ENCODE measurements around the gene EOLA2. TPM values are rescaled to one million over a fixed set of nuclear protein-coding genes. Genes with fewer than 3 reads are reported as not detected.

EOLA2 gene
- total RNA-seq, 1 donor from 2014 or later: 42.5 TPM

DNA sequence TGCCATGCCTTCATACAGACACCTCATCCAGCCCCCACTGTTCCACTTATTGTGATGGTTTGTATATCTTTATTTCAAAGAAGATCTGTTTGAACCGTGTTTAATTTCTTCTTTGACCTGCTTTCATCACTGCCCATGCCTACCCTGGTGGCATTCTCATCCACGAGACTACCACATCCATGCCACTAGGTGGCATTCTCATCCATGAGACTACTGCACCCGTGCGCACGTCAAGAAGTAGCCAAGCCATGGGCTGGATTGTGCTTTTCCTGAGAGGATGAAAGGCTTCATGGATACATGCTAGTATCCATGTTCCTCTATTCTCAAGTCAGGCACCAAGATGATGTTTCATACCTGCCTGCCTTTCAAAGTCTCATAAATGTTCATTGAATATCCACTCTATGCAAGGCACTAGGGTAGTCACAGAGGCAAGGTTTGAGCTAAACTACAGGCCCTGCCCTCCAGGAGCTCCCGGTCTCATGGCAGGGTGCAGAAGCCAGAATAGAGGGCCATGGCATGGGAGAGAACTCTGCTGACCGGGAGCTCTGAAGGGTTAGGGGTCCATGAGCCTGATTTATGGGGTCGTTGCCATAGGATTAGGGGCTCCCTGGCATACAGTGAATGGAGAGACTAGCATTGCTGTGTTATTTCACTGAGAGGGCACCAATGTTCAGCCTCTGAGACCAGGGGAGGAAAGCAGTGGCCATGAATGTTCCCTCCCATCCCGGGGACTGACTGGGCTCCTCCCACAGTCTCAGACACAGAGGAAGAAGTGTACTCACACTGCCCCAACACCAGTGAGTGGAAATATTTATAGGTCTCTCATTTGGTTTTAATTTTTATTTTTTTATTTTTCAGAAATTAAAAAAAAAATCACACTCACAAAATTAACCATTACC, 24.8 kb upstream of the EOLA2 start:
- Mint-ChIP-seq H3K4me1 (no peaks in the 10 kb centered on the region), H3K4me3 (no peak overlapping the region), H3K36me3 (peaks cover 19% of the 10 kb centered on the region), H3K27me3 (ENCODE audit: low read depth) (no peaks in the 10 kb centered on the region), H3K27ac (no peak overlapping the region), H3K9me3 (peaks cover 23% of the 10 kb centered on the region)
- peak; percentile 43 for TF ChIP-seq CTCF (IDR thresholded peaks at IDR 0.05; ENCODE audit: unreplicated experiment)
- no peak for DNase-seq (ENCODE audit: low spot score in 2 of 2, unreplicated experiment in 2 of 2)

- H3K27ac Mint-ChIP-seq: no peak overlapping the region
- no peaks in the 10 kb centered on the region for H3K27me3 Mint-ChIP-seq (ENCODE audit: low read depth)
- no peak overlapping the region for H3K4me3 Mint-ChIP-seq
- no peaks in the 10 kb centered on the region for H3K4me1 Mint-ChIP-seq
- DNase-seq (ENCODE audit: low spot score in 2 of 2, unreplicated experiment in 2 of 2): no peak
- H3K9me3 Mint-ChIP-seq: peaks cover 18% of the 10 kb centered on the region
- no peak for TF ChIP-seq CTCF (IDR thresholded peaks at IDR 0.05; ENCODE audit: unreplicated experiment)
- peaks cover 14% of the 10 kb centered on the region for H3K36me3 Mint-ChIP-seq
These were observed 23.7 kb upstream of the EOLA2 start for GRCh38 chrX:149962010-149962409.

GRCh38 chrX:149961572-149961971, 23.3 kb upstream of the EOLA2 start:
- no peak overlapping the region for H3K27ac Mint-ChIP-seq
- no peaks in the 10 kb centered on the region for H3K27me3 Mint-ChIP-seq (ENCODE audit: low read depth)
- peaks cover 10% of the 10 kb centered on the region for H3K36me3 Mint-ChIP-seq
- no peak for DNase-seq (ENCODE audit: low spot score in 2 of 2, unreplicated experiment in 2 of 2)
- no peak for TF ChIP-seq CTCF (IDR thresholded peaks at IDR 0.05; ENCODE audit: unreplicated experiment)
- no peak overlapping the region for H3K4me3 Mint-ChIP-seq
- H3K4me1 Mint-ChIP-seq: no peaks in the 10 kb centered on the region
- peaks cover 14% of the 10 kb centered on the region for H3K9me3 Mint-ChIP-seq

DNA sequence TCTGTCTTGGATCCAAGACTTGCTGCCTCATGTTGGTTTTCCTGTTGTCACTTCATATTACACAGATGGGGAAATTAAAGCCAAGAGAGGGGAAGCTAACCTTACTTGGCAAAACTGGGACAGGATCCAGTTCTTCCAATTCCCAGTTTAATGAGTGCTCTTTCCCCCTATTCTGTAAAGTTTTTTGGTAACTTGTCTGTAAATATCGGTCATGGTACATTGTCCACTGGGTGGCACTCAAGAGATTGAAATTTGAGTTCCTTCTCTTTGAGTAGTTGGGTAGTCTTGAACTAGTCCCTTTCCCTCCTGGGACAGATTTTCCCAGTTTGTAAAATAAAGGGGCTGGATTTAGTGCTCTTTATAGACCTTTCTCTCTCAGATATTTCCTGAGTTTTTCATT, 12.4 kb upstream of the EOLA2 start:
- H3K9me3 Mint-ChIP-seq: peaks cover 5% of the 10 kb centered on the region
- peaks cover 31% of the 10 kb centered on the region for H3K4me1 Mint-ChIP-seq
- no peak for DNase-seq (ENCODE audit: low spot score in 2 of 2, unreplicated experiment in 2 of 2)

DNA sequence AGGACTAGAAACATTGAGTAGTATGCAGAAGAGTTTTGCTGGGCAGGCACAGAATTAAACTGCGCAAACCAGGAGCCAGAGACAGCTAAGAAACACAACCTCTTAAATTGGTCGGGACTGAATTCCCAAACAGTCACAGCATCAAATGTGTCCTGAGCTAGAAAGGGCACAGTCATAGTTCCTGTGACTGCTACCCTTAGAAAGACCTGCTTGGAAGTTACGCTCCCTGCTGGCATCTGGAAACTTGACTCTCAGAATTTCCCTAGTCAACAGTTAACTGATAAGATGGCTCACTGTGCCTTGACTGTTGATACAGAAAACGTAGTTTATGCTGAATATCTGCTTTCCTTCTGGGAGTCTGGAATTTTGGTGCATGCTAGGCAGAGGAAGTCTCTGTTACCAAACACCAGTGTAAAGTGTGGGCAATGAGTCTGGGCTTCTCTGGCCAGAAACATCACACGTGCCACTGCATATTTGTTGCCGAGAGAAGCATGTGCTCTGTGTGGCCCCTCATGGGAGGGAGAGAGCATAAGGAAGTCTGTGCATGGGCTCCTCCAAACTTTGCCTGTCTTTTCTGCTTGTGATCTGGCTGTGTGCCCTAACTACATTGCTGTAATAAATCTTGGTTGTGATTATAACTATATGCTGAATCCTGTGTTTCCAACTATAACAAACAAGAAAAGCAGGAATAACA, 11.6 kb upstream of the EOLA2 start:
- H3K9me3 Mint-ChIP-seq: peaks cover 5% of the 10 kb centered on the region
- no peaks in the 10 kb centered on the region for H3K27me3 Mint-ChIP-seq (ENCODE audit: low read depth)
- DNase-seq (ENCODE audit: low spot score in 2 of 2, unreplicated experiment in 2 of 2): no peak
- peaks cover 3% of the 10 kb centered on the region for H3K36me3 Mint-ChIP-seq
- H3K4me1 Mint-ChIP-seq: peaks cover 31% of the 10 kb centered on the region
- peak overlapping the region; percentile 81 for H3K27ac Mint-ChIP-seq
- H3K4me3 Mint-ChIP-seq: no peak overlapping the region
- TF ChIP-seq CTCF (IDR thresholded peaks at IDR 0.05; ENCODE audit: unreplicated experiment): no peak

More for the DNA sequence above, 12.4 kb upstream of the EOLA2 start:
- peak overlapping the region; percentile 81 for H3K27ac Mint-ChIP-seq
- no peaks in the 10 kb centered on the region for H3K27me3 Mint-ChIP-seq (ENCODE audit: low read depth)
- H3K36me3 Mint-ChIP-seq: peaks cover 5% of the 10 kb centered on the region
- no peak overlapping the region for H3K4me3 Mint-ChIP-seq
- peak; percentile 29 for TF ChIP-seq CTCF (IDR thresholded peaks at IDR 0.05; ENCODE audit: unreplicated experiment)
